Measurements from ENCODE around the gene SNX27. TPM values are rescaled to one million over a fixed set of nuclear protein-coding genes. Genes with fewer than 3 reads are reported as not detected.

Gene SNX27
- total and polyA plus RNA-seq, 10 of the 15 experiments (the other 5 are each of a cell fraction or from before 2014, with no cell fraction given) = 3.8 to 21.8 (median 12.5) TPM

DNA sequence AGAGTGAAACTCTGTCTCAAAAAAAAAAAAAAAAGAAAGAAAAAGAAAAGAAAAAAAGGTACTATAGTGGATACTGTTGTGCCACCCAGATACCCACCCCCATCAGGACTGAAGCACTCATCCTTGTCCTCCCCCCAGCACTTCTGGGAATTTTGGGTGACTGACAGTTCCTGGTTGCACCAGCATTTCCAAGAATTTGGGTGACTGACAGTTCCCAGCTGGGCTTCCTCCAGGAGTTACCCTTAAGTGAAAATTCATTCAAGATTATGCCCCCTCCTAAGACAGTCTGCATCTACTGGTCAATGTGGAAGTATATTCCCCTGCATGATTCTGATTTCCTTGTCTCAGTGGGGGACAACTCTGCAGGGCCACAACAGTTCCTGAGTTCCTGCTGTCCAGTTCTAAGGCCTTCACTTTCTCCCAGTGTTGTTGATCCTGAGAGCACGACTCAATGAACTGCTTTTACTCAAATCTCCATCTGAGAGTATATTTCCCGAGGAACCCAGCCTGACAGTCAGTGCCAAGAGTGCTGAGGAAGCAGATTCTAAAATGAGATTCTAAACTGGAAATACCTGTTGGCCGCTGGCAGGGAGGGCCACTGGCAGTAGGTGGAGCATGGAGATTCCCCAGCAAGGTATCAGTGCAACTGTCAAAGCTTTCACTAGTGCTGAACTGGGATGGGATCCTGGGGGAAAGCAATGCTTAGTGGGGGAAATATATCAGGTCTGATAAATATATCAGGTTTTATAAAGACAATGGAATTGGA lies 127.9 kb downstream of the SNX27 start (continued):
- TF ChIP-seq ZNF24 (IDR thresholded peaks at IDR 0.05) = no peak

DNA sequence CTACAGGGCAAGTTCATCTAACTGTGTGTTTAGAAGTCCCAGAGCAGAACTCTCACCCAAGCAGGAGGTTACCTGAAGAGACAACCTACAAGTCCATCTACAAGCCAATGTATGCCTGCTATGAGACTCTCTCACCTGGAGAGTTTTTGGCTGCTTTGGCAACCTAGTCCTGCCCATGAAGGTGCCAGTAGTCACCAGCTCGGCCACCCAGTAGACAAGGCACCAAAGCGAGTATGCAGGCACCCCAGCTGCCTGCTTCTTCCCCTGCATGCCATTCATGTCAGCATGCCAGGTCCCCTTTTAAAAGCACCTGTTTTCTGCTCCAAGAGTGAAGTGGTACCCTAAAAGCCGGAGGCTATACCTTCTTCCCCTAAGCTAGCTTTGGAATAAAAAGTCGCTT lies 129.7 kb downstream of the SNX27 start:
- Histone ChIP-seq H3K9me3 (replicated peaks; ENCODE audit: control insufficient read depth, insufficient read depth, low read length) (peaks cover 7% of the 10 kb centered on the region; the same call in 1 of the 3 replicates), H3K4me1 (ENCODE audit: control insufficient read depth, insufficient read depth, low read length) (no peaks in the 10 kb centered on the region), H2AFZ (ENCODE audit: control insufficient read depth, low read depth, low read length) (no peak overlapping the region), H3K4me3 (no peak overlapping the region), H3K4me2 (ENCODE audit: control insufficient read depth, insufficient read depth) (no peak overlapping the region), H4K20me1 (ENCODE audit: control insufficient read depth, insufficient read depth) (no peaks in the 10 kb centered on the region), H3K36me3 (ENCODE audit: control insufficient read depth in 2 of 2, insufficient read depth in 2 of 2, low read length in 1 of 2) (no peaks in the 10 kb centered on the region), H3K27me3 (replicated peaks in 1 of 2; ENCODE audit: control insufficient read depth in 2 of 2, insufficient read depth in 2 of 2, low read length in 1 of 2) (no peaks in the 10 kb centered on the region; a peak in 1 of 4 replicates), H3K79me2 (ENCODE audit: control insufficient read depth, insufficient read depth, low read length) (no peaks in the 10 kb centered on the region), H3K27ac (ENCODE audit: control insufficient read depth, insufficient read depth) (no peak overlapping the region), H3K9ac (ENCODE audit: control insufficient read depth, insufficient read depth, low read length) (no peak overlapping the region)
- no peak for FAIRE-seq
- CTCF ChIA-PET = no interaction called here
- SMC1A ChIA-PET (ENCODE audit: uncharacterized antibody, unreplicated experiment) = interaction anchor here (1.4 kb wide), 1 partner anchor 12 kb away, joined by 3 read pairs; no protein-coding TSS in a partner anchor
- DNase-seq (ENCODE audit: low read depth, low spot score) = no peak
- POLR2A ChIA-PET = no interaction called here
- TF ChIP-seq, protein P1, sequence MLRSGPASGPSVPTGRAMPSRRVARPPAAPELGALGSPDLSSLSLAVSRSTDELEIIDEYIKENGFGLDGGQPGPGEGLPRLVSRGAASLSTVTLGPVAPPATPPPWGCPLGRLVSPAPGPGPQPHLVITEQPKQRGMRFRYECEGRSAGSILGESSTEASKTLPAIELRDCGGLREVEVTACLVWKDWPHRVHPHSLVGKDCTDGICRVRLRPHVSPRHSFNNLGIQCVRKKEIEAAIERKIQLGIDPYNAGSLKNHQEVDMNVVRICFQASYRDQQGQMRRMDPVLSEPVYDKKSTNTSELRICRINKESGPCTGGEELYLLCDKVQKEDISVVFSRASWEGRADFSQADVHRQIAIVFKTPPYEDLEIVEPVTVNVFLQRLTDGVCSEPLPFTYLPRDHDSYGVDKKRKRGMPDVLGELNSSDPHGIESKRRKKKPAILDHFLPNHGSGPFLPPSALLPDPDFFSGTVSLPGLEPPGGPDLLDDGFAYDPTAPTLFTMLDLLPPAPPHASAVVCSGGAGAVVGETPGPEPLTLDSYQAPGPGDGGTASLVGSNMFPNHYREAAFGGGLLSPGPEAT (IDR thresholded peaks at IDR 0.05; ENCODE audit: low read depth) = no peak
- TF ChIP-seq, protein P2, sequence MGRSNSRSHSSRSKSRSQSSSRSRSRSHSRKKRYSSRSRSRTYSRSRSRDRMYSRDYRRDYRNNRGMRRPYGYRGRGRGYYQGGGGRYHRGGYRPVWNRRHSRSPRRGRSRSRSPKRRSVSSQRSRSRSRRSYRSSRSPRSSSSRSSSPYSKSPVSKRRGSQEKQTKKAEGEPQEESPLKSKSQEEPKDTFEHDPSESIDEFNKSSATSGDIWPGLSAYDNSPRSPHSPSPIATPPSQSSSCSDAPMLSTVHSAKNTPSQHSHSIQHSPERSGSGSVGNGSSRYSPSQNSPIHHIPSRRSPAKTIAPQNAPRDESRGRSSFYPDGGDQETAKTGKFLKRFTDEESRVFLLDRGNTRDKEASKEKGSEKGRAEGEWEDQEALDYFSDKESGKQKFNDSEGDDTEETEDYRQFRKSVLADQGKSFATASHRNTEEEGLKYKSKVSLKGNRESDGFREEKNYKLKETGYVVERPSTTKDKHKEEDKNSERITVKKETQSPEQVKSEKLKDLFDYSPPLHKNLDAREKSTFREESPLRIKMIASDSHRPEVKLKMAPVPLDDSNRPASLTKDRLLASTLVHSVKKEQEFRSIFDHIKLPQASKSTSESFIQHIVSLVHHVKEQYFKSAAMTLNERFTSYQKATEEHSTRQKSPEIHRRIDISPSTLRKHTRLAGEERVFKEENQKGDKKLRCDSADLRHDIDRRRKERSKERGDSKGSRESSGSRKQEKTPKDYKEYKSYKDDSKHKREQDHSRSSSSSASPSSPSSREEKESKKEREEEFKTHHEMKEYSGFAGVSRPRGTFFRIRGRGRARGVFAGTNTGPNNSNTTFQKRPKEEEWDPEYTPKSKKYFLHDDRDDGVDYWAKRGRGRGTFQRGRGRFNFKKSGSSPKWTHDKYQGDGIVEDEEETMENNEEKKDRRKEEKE (IDR thresholded peaks at IDR 0.05) = no peak
- TF ChIP-seq STAT3 (IDR thresholded peaks at IDR 0.05; ENCODE audit: low read depth, low read length) = no peak
- TF ChIP-seq SIN3A (IDR thresholded peaks at IDR 0.05; ENCODE audit: low read depth, low read length) = no peak
- TF ChIP-seq, protein P3, sequence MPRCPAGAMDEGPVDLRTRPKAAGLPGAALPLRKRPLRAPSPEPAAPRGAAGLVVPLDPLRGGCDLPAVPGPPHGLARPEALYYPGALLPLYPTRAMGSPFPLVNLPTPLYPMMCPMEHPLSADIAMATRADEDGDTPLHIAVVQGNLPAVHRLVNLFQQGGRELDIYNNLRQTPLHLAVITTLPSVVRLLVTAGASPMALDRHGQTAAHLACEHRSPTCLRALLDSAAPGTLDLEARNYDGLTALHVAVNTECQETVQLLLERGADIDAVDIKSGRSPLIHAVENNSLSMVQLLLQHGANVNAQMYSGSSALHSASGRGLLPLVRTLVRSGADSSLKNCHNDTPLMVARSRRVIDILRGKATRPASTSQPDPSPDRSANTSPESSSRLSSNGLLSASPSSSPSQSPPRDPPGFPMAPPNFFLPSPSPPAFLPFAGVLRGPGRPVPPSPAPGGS (IDR thresholded peaks at IDR 0.05; ENCODE audit: borderline replicate concordance, insufficient read depth, low read depth, low read length, poor library complexity, severe bottlenecking) = no peak
- no peak for TF ChIP-seq BHLHE40 (IDR thresholded peaks at IDR 0.05; ENCODE audit: borderline replicate concordance in 1 of 2, low read depth in 2 of 2, low read length in 1 of 2)
- TF ChIP-seq MTA2 (IDR thresholded peaks at IDR 0.05; ENCODE audit: low read depth) = no peak
- no peak for TF ChIP-seq SREBF2 (IDR thresholded peaks at IDR 0.05; ENCODE audit: low read length)
- TF ChIP-seq, protein P4, sequence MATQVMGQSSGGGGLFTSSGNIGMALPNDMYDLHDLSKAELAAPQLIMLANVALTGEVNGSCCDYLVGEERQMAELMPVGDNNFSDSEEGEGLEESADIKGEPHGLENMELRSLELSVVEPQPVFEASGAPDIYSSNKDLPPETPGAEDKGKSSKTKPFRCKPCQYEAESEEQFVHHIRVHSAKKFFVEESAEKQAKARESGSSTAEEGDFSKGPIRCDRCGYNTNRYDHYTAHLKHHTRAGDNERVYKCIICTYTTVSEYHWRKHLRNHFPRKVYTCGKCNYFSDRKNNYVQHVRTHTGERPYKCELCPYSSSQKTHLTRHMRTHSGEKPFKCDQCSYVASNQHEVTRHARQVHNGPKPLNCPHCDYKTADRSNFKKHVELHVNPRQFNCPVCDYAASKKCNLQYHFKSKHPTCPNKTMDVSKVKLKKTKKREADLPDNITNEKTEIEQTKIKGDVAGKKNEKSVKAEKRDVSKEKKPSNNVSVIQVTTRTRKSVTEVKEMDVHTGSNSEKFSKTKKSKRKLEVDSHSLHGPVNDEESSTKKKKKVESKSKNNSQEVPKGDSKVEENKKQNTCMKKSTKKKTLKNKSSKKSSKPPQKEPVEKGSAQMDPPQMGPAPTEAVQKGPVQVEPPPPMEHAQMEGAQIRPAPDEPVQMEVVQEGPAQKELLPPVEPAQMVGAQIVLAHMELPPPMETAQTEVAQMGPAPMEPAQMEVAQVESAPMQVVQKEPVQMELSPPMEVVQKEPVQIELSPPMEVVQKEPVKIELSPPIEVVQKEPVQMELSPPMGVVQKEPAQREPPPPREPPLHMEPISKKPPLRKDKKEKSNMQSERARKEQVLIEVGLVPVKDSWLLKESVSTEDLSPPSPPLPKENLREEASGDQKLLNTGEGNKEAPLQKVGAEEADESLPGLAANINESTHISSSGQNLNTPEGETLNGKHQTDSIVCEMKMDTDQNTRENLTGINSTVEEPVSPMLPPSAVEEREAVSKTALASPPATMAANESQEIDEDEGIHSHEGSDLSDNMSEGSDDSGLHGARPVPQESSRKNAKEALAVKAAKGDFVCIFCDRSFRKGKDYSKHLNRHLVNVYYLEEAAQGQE (IDR thresholded peaks at IDR 0.05; ENCODE audit: low read depth, low read length) = no peak
- TF ChIP-seq ZNF217 (IDR thresholded peaks at IDR 0.05) = no peak
- WGBS (ENCODE audit: insufficient coverage, insufficient replicate concordance, low lambda C conversion rate, missing lambda C conversion rate) = 21% methylated on average over 4 of the region's 4 CpGs
- in situ Hi-C loops (cut with MboI) = no loop called here
- intact Hi-C loops (cut with micrococcal nuclease; ENCODE audit: unreplicated experiment) = no loop called here
- no TSS peak for BruUV-seq (replicated peaks)
- ATAC-seq = no peak
- RAD21 ChIA-PET (ENCODE audit: unreplicated experiment) = no interaction called here
